Measurements from ENCODE around the gene SLC35F1.

Gene SLC35F1

GRCh38 chr6:118292558-118292957 lies 385.5 kb downstream of the SLC35F1 start:
- in situ Hi-C loops (cut with MboI; ENCODE audit: low pct_unique_long_range_greater_than_20kb, low sequenced_read_pairs): loop anchor here (25.0 kb wide), 1 partner anchor 295 kb away; no protein-coding TSS in a partner anchor
- no peak for DNase-seq

- in situ Hi-C loops (cut with MboI; ENCODE audit: low pct_unique_long_range_greater_than_20kb, low sequenced_read_pairs): loop anchor here (25.0 kb wide), 1 partner anchor 292 kb away; no protein-coding TSS in a partner anchor
- DNase-seq: no peak
These were observed 387.8 kb downstream of the SLC35F1 start for GRCh38 chr6:118294906-118295305.

GRCh38 chr6:118295336-118295735 lies 388.3 kb downstream of the SLC35F1 start:
- DNase-seq: no peak
- in situ Hi-C loops (cut with MboI; ENCODE audit: low pct_unique_long_range_greater_than_20kb, low sequenced_read_pairs): loop anchor here (25.0 kb wide), 1 partner anchor 292 kb away; no protein-coding TSS in a partner anchor

- in situ Hi-C loops (cut with MboI; ENCODE audit: low pct_unique_long_range_greater_than_20kb, low sequenced_read_pairs): loop anchor here (25.0 kb wide), 1 partner anchor 291 kb away; no protein-coding TSS in a partner anchor
- DNase-seq: no peak
These were observed 389.3 kb downstream of the SLC35F1 start for GRCh38 chr6:118296129-118296901.

- in situ Hi-C loops (cut with MboI; ENCODE audit: low pct_unique_long_range_greater_than_20kb, low sequenced_read_pairs): loop anchor here (25.0 kb wide), 1 partner anchor 289 kb away; no protein-coding TSS in a partner anchor
- DNase-seq: no peak
These were observed 390.8 kb downstream of the SLC35F1 start for GRCh38 chr6:118297821-118298220.

- no peak for DNase-seq
- in situ Hi-C loops (cut with MboI; ENCODE audit: low pct_unique_long_range_greater_than_20kb, low sequenced_read_pairs): loop anchor here (25.0 kb wide), 1 partner anchor 289 kb away; no protein-coding TSS in a partner anchor
These were observed 391.7 kb downstream of the SLC35F1 start for GRCh38 chr6:118298476-118299427.

- in situ Hi-C loops (cut with MboI; ENCODE audit: low pct_unique_long_range_greater_than_20kb, low sequenced_read_pairs): loop anchor here (25.0 kb wide), 1 partner anchor 288 kb away; no protein-coding TSS in a partner anchor
- DNase-seq: no peak
These were observed 392.4 kb downstream of the SLC35F1 start for GRCh38 chr6:118299457-118299856.

- DNase-seq: no peak
- in situ Hi-C loops (cut with MboI; ENCODE audit: low pct_unique_long_range_greater_than_20kb, low sequenced_read_pairs): no loop called here
These were observed 397.3 kb downstream of the SLC35F1 start for GRCh38 chr6:118304321-118304720.

GRCh38 chr6:118305081-118305480 lies 398.0 kb downstream of the SLC35F1 start:
- no peak for DNase-seq
- in situ Hi-C loops (cut with MboI; ENCODE audit: low pct_unique_long_range_greater_than_20kb, low sequenced_read_pairs): no loop called here

GRCh38 chr6:118306392-118307238 lies 399.6 kb downstream of the SLC35F1 start:
- in situ Hi-C loops (cut with MboI; ENCODE audit: low pct_unique_long_range_greater_than_20kb, low sequenced_read_pairs): no loop called here
- no peak for DNase-seq

- in situ Hi-C loops (cut with MboI; ENCODE audit: low pct_unique_long_range_greater_than_20kb, low sequenced_read_pairs): no loop called here
- no peak for DNase-seq
These were observed 400.5 kb downstream of the SLC35F1 start for GRCh38 chr6:118307581-118307980.

- in situ Hi-C loops (cut with MboI; ENCODE audit: low pct_unique_long_range_greater_than_20kb, low sequenced_read_pairs): no loop called here
- no peak for DNase-seq
These were observed 402.5 kb downstream of the SLC35F1 start for GRCh38 chr6:118309337-118310093.

- in situ Hi-C loops (cut with MboI; ENCODE audit: low pct_unique_long_range_greater_than_20kb, low sequenced_read_pairs): no loop called here
These were observed 406.1 kb downstream of the SLC35F1 start for GRCh38 chr6:118313208-118313607.

GRCh38 chr6:118313762-118314161 lies 406.7 kb downstream of the SLC35F1 start:
- in situ Hi-C loops (cut with MboI; ENCODE audit: low pct_unique_long_range_greater_than_20kb, low sequenced_read_pairs): no loop called here
- DNase-seq: no peak

More at GRCh38 chr6:118313208-118313607, 406.1 kb downstream of the SLC35F1 start:
- no peak for DNase-seq

GRCh38 chr6:118316796-118317384 lies 409.8 kb downstream of the SLC35F1 start:
- DNase-seq: no peak
- in situ Hi-C loops (cut with MboI; ENCODE audit: low pct_unique_long_range_greater_than_20kb, low sequenced_read_pairs): no loop called here

GRCh38 chr6:118317581-118318563 lies 410.8 kb downstream of the SLC35F1 start:
- in situ Hi-C loops (cut with MboI; ENCODE audit: low pct_unique_long_range_greater_than_20kb, low sequenced_read_pairs): no loop called here
- no peak for DNase-seq

GRCh38 chr6:118318648-118319047 lies 411.6 kb downstream of the SLC35F1 start:
- in situ Hi-C loops (cut with MboI; ENCODE audit: low pct_unique_long_range_greater_than_20kb, low sequenced_read_pairs): no loop called here
- DNase-seq: no peak
